GM18861 (cell line): ENCODE measurements around the gene SLC7A6.
A peak's percentile ranks its signal among the peaks of the same experiment; 100 is the strongest.

ENCODE experiments used
- ATAC-seq: cut with Tn5 transposase; IDR thresholded peaks from one replicate; pipeline ENCODE4 v1.9.1; 2021; ENCODE audit not compliant: unreplicated experiment

Gene SLC7A6

DNA sequence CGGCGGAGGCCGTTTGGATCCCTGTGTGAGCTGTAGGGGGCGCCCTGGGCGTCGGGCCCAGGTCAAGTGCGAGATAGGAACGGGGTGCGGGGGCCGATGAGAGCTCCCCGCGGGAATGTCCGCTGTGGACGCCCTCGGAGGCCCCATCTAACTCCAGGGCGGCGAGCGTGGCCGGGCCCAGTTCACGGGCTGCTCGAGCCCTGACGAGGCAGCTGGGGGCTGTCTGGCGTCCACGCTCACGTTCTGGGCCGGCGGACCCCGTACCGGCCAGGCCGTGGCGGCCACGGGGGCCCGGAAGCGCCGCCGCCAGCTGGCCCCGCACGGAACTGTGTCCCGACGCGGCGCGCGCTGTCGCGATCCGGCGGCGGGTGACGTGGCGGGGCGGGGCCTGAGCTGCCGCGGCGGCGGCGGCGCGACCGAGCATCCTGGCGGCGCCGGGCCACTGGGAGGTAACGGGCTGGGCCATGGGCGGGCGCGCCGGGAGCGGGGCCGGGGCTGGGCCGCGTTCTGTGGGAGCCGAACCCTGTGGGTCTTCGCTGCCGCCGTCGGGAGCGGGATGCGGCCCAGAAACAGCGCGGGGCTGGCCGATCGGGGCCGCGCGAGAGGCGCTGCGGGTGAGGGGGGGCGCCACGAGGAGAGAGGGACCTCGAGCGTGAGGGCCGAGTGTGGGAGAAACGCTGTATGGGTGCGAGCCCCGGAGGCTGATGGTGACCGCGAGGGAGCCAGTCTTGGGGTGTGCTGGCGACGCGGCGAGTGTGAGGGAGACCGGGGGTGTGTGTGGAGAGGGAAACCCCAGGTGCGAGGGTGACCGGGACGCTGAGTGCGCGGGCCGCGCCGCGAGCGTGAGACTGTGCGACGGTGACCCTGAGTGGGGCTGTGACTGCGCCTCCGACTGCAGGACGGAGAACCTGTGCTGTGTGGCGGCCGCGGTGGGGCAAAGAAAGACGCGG lies at the start of gene SLC7A6:
TSS of gene SLC7A6 (plus strand) at position 399 of the 950 bp plus-strand sequence. CDS start 10,201 bp downstream, outside the sequence.
- peak; percentile 48 for ATAC-seq

GRCh38 chr16:68214726-68215125 lies 49.6 kb upstream of the SLC7A6 start:
- ATAC-seq, result no peak

GRCh38 chr16:68215302-68215701 lies 49.0 kb upstream of the SLC7A6 start:
- ATAC-seq, result no peak

GRCh38 chr16:68216240-68216639 lies 48.1 kb upstream of the SLC7A6 start:
- ATAC-seq, result no peak

GRCh38 chr16:68217506-68217905 lies 46.8 kb upstream of the SLC7A6 start:
- no peak for ATAC-seq

DNA sequence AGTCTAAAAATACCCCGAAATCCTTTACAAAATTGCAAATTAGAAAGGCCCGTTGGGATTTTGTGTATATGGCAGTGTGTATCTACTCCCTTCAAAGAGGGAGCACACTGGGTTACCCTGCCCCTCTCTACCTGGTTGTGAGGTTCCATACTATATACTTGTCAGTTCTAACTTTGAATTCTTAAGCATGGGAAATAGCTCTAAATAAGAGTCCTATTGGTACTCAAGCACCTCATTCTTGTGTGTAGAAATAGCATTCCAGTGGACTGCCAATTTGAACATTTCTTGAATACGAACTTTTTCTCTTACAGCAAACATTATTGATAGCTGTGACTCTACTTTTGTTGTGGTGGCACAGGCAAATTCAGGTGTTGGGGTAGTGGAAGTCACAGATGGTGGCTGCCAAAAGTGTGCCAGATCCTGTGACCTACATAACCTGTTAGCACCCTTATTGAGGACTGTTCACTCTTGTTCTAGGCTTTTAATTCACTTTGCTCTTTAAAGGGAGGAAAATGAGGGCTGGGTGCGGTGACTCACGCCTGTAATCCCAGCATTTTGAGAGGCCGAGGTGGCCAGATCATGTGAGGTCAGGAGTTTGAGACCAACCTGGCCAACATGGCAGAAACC lies 44.5 kb upstream of the SLC7A6 start:
- no peak for ATAC-seq

- no peak for ATAC-seq
These were observed 41.3 kb upstream of the SLC7A6 start for GRCh38 chr16:68223072-68223471.

DNA sequence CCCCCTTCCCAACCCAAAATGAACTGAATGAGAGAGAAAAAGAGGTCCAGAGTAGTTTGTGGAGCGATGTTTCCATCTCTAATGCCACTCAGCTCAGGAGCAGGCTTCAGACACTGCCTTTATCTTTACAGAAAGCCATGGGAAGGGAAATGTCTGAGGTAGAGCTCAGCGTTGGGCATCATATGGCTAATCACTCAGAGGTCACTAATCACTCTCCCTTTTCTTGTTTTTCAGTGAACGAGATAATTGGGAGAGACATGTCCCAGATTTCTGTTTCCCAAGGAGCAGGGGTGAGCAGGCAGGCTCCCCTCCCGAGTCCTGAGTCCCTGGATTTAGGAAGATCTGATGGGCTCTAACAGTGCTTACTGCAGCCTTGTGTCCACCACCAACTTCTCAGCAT lies 38.2 kb upstream of the SLC7A6 start:
- ATAC-seq, result no peak

- ATAC-seq, result no peak
These were observed 37.0 kb upstream of the SLC7A6 start for GRCh38 chr16:68227183-68227793.

GRCh38 chr16:68227850-68228553 lies 36.3 kb upstream of the SLC7A6 start:
- ATAC-seq, result no peak

GRCh38 chr16:68228652-68229051 lies 35.7 kb upstream of the SLC7A6 start:
- no peak for ATAC-seq

DNA sequence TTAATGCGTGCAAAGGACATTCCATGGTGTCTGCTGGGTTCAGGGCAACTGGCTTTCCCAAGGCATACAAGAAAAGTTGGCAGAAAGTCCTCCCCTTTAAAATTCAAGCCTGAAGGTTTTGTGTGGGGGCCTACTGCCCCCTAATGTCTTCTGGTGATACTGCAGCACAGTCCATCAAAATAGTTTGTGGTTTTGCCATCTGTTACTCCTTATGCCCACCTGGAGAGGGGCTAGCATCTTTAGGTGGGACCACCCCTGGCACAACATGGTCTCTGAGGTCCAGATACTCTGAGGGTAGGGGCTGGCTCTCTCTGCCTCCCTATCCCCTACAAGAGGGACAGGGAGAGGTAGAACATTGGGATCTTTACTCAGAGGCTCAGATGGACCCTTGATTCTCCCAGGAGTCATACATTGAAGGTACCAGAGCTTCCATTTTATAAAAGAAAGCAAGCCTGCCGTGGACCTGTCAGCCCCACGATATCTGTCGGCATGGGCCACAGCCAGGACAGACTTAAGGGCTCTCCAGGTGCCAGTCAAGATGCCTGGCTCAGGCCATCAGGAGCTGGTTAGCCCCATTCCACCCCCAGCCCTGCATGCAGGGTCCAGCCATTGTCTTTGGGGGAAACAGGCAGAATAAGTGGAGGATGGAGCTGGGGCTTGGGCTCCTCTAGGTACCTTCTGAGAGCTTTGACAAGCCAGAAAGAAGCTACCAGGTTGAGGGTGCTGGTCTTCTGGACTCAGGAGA lies 34.7 kb upstream of the SLC7A6 start:
- ATAC-seq, result no peak

DNA sequence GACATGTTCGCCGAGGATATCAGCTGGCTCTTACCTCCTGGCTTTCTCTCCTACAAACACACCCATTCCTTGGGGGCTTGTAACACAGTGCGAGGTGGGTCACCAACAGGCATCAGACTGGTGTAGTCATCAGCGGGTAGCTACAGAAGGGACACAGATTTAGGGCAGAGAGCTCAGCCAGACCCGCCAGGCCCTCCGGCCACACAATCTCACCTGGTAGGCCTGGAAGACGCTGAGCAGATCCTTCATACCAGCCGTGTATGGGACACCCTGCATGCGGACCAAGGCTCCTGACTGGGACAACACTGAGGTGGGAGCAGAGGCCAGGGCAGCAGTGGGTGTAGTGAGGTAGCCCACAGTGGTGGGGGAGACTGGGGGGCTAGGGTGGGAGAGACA lies 34.2 kb upstream of the SLC7A6 start:
- no peak for ATAC-seq

DNA sequence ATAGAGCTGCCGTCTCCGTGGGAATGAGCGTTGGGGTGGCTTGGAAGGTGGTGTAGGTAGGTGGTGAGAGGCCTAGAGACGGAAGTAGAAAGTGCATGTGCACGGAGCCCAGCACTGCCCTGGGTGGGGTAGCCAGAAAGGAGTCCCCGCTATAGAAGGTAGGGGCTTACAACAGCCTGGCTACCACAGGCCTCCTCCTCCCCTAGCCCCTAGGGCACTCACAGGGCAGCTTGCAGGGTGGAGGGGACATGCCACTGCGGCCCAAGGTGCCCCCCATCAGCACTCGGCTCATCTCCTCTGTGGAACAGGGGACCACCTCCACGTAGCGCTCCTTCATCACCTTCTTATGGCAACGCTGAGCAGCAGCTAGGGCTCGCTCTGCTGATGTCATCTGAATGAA lies 33.4 kb upstream of the SLC7A6 start:
- no peak for ATAC-seq

- no peak for ATAC-seq
These were observed 32.8 kb upstream of the SLC7A6 start for GRCh38 chr16:68231384-68232136.

- ATAC-seq, result no peak
These were observed 32.0 kb upstream of the SLC7A6 start for GRCh38 chr16:68232335-68232734.

- no peak for ATAC-seq
These were observed 31.1 kb upstream of the SLC7A6 start for GRCh38 chr16:68233085-68233834.

GRCh38 chr16:68233835-68234187 lies 30.5 kb upstream of the SLC7A6 start:
- no peak for ATAC-seq
